K562 (cell line): Measurements from ENCODE around the gene TSPAN14. TPM values are rescaled to one million over a fixed set of nuclear protein-coding genes. Genes with fewer than 3 reads are reported as not detected.

Source experiments
- CHCHD3 ChIP-seq: fragments of 250-450 bp; sonication (Bioruptor Pico); IDR thresholded peaks from 2 replicates; pipeline ENCODE4 v2.1.2; 2022; ENCODE audit warnings: mild to moderate bottlenecking
- CSDE1 ChIP-seq, 2 experiments: fragments of 450-650 bp; IDR thresholded peaks; 2 replicates each; pipeline ENCODE4 v1.6.1; 2016; ENCODE audit warnings: mild to moderate bottlenecking in 1 of 2
- ELF2 ChIP-seq: fragments of 250-450 bp; sonication (Bioruptor Pico); IDR thresholded peaks from 2 replicates; pipeline ENCODE4 v1.5.0; 2021; ENCODE audit warnings: mild to moderate bottlenecking
- EP300 ChIP-seq: IDR thresholded peaks from 2 replicates; pipeline ENCODE4 v1.6.1; 2012; ENCODE audit warnings: low read length, improper control_type of control experiment
- HDAC8 ChIP-seq: fragments of 450-650 bp; IDR thresholded peaks from 2 replicates; pipeline ENCODE4 v1.6.1; 2016; ENCODE audit warnings: mild to moderate bottlenecking, missing genetic modification characterization, moderate library complexity, missing compliant biosample characterization
- HDGF ChIP-seq: fragments of 450-650 bp; IDR thresholded peaks from 2 replicates; pipeline ENCODE4 v1.6.1; 2016
- MAX ChIP-seq: sonication (generic); formaldehyde crosslinking; IDR thresholded peaks from 2 replicates; pipeline ENCODE4 v1.9.0; 2022; ENCODE audit warnings: mild to moderate bottlenecking, missing genetic modification reagents
- MNT ChIP-seq, 2 experiments: fragments of 450-650 bp; conservative IDR thresholded peaks; 2 replicates each; pipeline ENCODE4 v1.6.1; 2017; ENCODE audit warnings: mild to moderate bottlenecking in 2 of 2, moderate library complexity in 2 of 2
- MXD1 ChIP-seq: fragments of 250-450 bp; sonication (Bioruptor Pico); IDR thresholded peaks from 2 replicates; pipeline ENCODE4 v1.8.0; 2021; ENCODE audit warnings: borderline replicate concordance, mild to moderate bottlenecking, moderate library complexity; ENCODE audit not compliant: poor library complexity, severe bottlenecking
- NCOA6 ChIP-seq: fragments of 450-650 bp; IDR thresholded peaks from 2 replicates; pipeline ENCODE4 v1.6.1; 2017; ENCODE audit warnings: mild to moderate bottlenecking
- NONO ChIP-seq, 2 experiments: fragments of 200-400 bp in 1 of 2; fragments of 450-650 bp in 1 of 2; formaldehyde crosslinking in 1 of 2; IDR thresholded peaks; 2 replicates each; pipeline ENCODE4 v1.6.1; 2017; ENCODE audit warnings: low read depth in 2 of 2, mild to moderate bottlenecking in 2 of 2, moderate library complexity in 2 of 2, low read length in 1 of 2
- NUFIP1 ChIP-seq: fragments of 450-650 bp; IDR thresholded peaks from 2 replicates; pipeline ENCODE4 v1.6.1; 2018; ENCODE audit not compliant: partially characterized antibody
- RBBP5 ChIP-seq: fragments of 200-600 bp; sonication (generic); IDR thresholded peaks from 2 replicates; pipeline ENCODE4 v1.6.1; 2012; ENCODE audit warnings: borderline replicate concordance, mild to moderate bottlenecking, low read length, control low read depth, inconsistent platforms; ENCODE audit not compliant: insufficient read depth, poor library complexity, severe bottlenecking
- SMC3 ChIP-seq: conservative IDR thresholded peaks from 2 replicates; pipeline ENCODE4 v1.6.1; 2011; ENCODE audit warnings: low read depth, low read length, improper control_type of control experiment; ENCODE audit not compliant: insufficient read depth
- SREBF1 ChIP-seq: fragments of 150-350 bp; IDR thresholded peaks from 2 replicates; pipeline ENCODE4 v1.6.1; 2014; ENCODE audit warnings: antibody characterized with exemption, low read depth, low read length, borderline replicate concordance
- ZBTB12 ChIP-seq: fragments of 250-450 bp; sonication (Bioruptor Pico); IDR thresholded peaks from 2 replicates; pipeline ENCODE4 v1.4.0; 2020
- ZFP91 ChIP-seq: sonication (generic); formaldehyde crosslinking; IDR thresholded peaks from 2 replicates; pipeline ENCODE4 v1.8.0; 2022; ENCODE audit warnings: mild to moderate bottlenecking, missing genetic modification reagents
- ZKSCAN1 ChIP-seq: fragments of 150-350 bp; IDR thresholded peaks from 2 replicates; pipeline ENCODE4 v1.6.1; 2016; ENCODE audit warnings: low read depth, low read length
- ZNF277 ChIP-seq: fragments of 250-450 bp; sonication (Bioruptor Pico); IDR thresholded peaks from 2 replicates; pipeline ENCODE4 v1.8.0; 2022; ENCODE audit warnings: inconsistent platforms, mild to moderate bottlenecking, moderate library complexity, borderline replicate concordance
- ZNF507 ChIP-seq: conservative IDR thresholded peaks from 2 replicates; pipeline ENCODE4 v1.6.1; 2017; ENCODE audit warnings: missing genetic modification characterization, missing compliant biosample characterization
- polyA plus RNA-seq, 8 experiments: library from polyadenylated mRNA; depleted of rRNA in 4 of 8; stranded (reverse) in 5 of 8; unstranded in 3 of 8; fragments of >200 nt; fragmentation: Nextera tagmentation in 2 of 8; fragmentation: Illumina TruSeq in 1 of 8; extraction: Ambion mirVana in 2 of 8; extraction: Trizol in 1 of 8; gene quantifications; 2 replicates each; pipeline versions ENCODE4 v1.2.1 to v1.2.3, GENCODE V29; 2011 to 2014; ENCODE audit warnings: inconsistent platforms in 1 of 8, missing spikeins in 1 of 8
- total RNA-seq, 7 experiments: library from RNA; depleted of rRNA in 6 of 7; stranded (reverse); fragments of >200 nt in 6 of 7; fragmentation: Illumina TruSeq in 2 of 7; extraction: Trizol in 2 of 7; gene quantifications; 2 replicates each; pipeline versions ENCODE4 v1.2.1 to v1.2.3, GENCODE V29; 2011 to 2021; ENCODE audit warnings: low replicate concordance in 1 of 7

The TSPAN14 gene
- total and polyA plus RNA-seq, 9 of the 15 experiments (the other 6 are each of a cell fraction or from before 2014, with no cell fraction given): 5.8 to 92.9 (median 23.3) TPM

- TF ChIP-seq ZFP91 (no peak), HDGF (no peak), SMC3 (0 out of 2 replicates have a peak, but pooled peaks have one; percentile 4), RBBP5 (no peak), ZBTB12 (CRISPR knock-in tag) (0 out of 2 replicates have a peak, but pooled peaks have one; percentile 12), SREBF1 (no peak), ZNF507 (no peak), HDAC8 (tag) (no peak), ELF2 (no peak), NONO (IDR thresholded peaks at IDR 0.05; ENCODE audit: low read depth in 2 of 2, low read length in 1 of 2) (0 out of 4 replicates have a peak, but pooled peaks of 1 of the 2 experiments have one; percentile 16), MAX (CRISPR knock-in tag) (peak; percentile 61), NCOA6 (no peak), ZNF277 (CRISPR knock-in tag) (no peak), CHCHD3 (CRISPR knock-in tag) (no peak), ZKSCAN1 (0 out of 2 replicates have a peak, but pooled peaks have one; percentile 36), MNT (conservative IDR thresholded peaks at IDR 0.05) (peak in 1 of 2 experiments; percentile 18; a peak in 1 of 4 replicates), EP300 (peak; percentile 89; the same call in 1 of the 2 replicates), CSDE1 (IDR thresholded peaks at IDR 0.05) (no peak), MXD1 (CRISPR knock-in tag) (no peak), NUFIP1 (no peak)
Observed at GRCh38 chr10:80504158-80504811, 50.2 kb downstream of the TSPAN14 start (continued).
